DOHH2 (cell line): ENCODE measurements around the gene PNPO.

Experiments used
- EZH2phosphoT487 ChIP-seq: fragments of 200-600 bp; sonication (generic); IDR thresholded peaks from 2 replicates; pipeline ENCODE4 v1.6.1; 2017; ENCODE audit warnings: borderline replicate concordance, mild to moderate bottlenecking, antibody characterized with exemption, low read length, moderate library complexity, mixed read lengths
- TF ChIP-seq, protein P1 (sequence below): fragments of 200-600 bp; sonication (generic); IDR thresholded peaks from one replicate; pipeline ENCODE4 v1.5.1; 2014; ENCODE audit warnings: antibody characterized with exemption, mild to moderate bottlenecking, low read depth, low read length; ENCODE audit not compliant: poor library complexity, severe bottlenecking

DNA sequence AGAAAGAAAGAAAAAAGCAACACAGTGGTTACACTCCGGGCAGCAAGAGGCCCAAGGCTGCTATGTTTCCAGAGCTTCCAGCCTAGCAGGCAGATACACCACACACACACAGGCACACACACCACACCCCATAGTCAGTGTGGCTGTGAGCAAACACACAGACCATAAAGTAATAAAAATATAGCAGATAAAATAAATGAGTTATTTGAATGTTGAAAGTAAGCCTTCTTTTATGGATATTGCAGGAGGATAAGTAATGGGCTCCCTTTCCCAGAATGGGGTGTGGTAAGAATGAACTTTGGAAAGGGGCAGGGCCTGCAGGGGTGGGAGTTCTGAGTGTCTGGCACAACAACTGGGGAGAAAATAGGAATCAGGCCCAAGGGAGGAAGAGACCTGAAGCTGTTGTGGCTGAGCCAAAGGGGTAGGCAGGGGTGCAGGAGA is 24.7 kb downstream of the PNPO start:
- TF ChIP-seq, protein P1, sequence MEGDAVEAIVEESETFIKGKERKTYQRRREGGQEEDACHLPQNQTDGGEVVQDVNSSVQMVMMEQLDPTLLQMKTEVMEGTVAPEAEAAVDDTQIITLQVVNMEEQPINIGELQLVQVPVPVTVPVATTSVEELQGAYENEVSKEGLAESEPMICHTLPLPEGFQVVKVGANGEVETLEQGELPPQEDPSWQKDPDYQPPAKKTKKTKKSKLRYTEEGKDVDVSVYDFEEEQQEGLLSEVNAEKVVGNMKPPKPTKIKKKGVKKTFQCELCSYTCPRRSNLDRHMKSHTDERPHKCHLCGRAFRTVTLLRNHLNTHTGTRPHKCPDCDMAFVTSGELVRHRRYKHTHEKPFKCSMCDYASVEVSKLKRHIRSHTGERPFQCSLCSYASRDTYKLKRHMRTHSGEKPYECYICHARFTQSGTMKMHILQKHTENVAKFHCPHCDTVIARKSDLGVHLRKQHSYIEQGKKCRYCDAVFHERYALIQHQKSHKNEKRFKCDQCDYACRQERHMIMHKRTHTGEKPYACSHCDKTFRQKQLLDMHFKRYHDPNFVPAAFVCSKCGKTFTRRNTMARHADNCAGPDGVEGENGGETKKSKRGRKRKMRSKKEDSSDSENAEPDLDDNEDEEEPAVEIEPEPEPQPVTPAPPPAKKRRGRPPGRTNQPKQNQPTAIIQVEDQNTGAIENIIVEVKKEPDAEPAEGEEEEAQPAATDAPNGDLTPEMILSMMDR = no peak
- no peak for TF ChIP-seq EZH2phosphoT487
